ENCODE measurements around the gene HRC. TPM values are rescaled to one million over a fixed set of nuclear protein-coding genes. Genes with fewer than 3 reads are reported as not detected.

HRC gene
- total and polyA plus RNA-seq, 4 experiments from 2014 or later = not detected

GRCh38 chr19:49173198-49173597 lies 18.0 kb upstream of the HRC start:
- H3K4me3 ChIP-seq (ENCODE audit: low read length in 2 of 2) = no peak overlapping the region
- no peaks in the 10 kb centered on the region for H3K9me3 ChIP-seq (ENCODE audit: control insufficient read depth in 1 of 2, low read length in 2 of 2)
- Mint-ChIP-seq H3K27me3 (peaks cover 6 to 7% of the 10 kb centered on the region in 2 donors), H3K27ac (no peak overlapping the region), H3K4me3 (no peak overlapping the region), H3K4me1 (peaks cover 0 to 4% (median 2%) of the 10 kb centered on the region in 4 donors), H3K9me3 (peaks cover 0 to 2% (median 0%) of the 10 kb centered on the region in 8 donors), H3K36me3 (no peaks in the 10 kb centered on the region)
- H3K27me3 ChIP-seq (ENCODE audit: insufficient read depth, low read length) = no peaks in the 10 kb centered on the region
- H3K27ac ChIP-seq (ENCODE audit: low read depth, low read length) = no peak overlapping the region
- no peaks in the 10 kb centered on the region for H3K36me3 ChIP-seq (ENCODE audit: insufficient read depth, low read length)
- intact Hi-C loops (cut with micrococcal nuclease) = no loop called here
- POLR2A ChIA-PET (ENCODE audit: partially characterized antibody) = no interaction called here
- H3K4me1 ChIP-seq (ENCODE audit: insufficient read depth, low read length) = no peaks in the 10 kb centered on the region
- DNase-seq = no peak
- CTCF ChIA-PET (ENCODE audit: partially characterized antibody) = no interaction called here

DNA sequence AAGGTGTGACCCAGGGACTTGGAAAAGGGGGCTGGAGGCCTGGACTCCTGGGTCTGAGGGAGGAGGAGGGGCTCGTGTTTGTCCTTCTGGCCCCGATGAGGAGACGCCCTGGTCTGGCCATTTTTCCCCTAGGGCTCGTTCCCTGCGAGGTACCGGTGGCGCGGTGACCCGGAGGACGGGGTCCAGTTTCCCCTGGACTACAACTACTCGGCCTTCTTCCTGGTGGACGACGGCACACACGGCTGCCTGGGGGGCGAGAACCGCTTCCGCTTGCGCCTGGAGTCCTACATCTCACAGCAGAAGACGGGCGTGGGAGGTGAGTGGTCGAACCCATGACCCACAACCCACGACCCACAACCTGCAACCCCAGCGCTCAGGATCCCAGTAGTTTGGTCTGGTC lies 13.2 kb upstream of the HRC start:
- Mint-ChIP-seq H3K9me3 (peaks cover 0 to 2% (median 0%) of the 10 kb centered on the region in 8 donors), H3K27ac (no peak overlapping the region), H3K36me3 (no peaks in the 10 kb centered on the region), H3K4me3 (no peak overlapping the region), H3K4me1 (no peaks in the 10 kb centered on the region), H3K27me3 (peaks cover 5 to 13% of the 10 kb centered on the region in 2 donors)
- H3K4me3 ChIP-seq (ENCODE audit: low read length in 2 of 2) = no peak overlapping the region
- H3K4me1 ChIP-seq (ENCODE audit: insufficient read depth, low read length) = no peaks in the 10 kb centered on the region
- no peak for DNase-seq
- H3K36me3 ChIP-seq (ENCODE audit: insufficient read depth, low read length) = no peaks in the 10 kb centered on the region
- ChIA-PET CTCF (ENCODE audit: partially characterized antibody) (no interaction called here), POLR2A (ENCODE audit: partially characterized antibody) (no interaction called here)
- no peaks in the 10 kb centered on the region for H3K27me3 ChIP-seq (ENCODE audit: insufficient read depth, low read length)
- no peak overlapping the region for H3K27ac ChIP-seq (ENCODE audit: low read depth, low read length)
- no peaks in the 10 kb centered on the region for H3K9me3 ChIP-seq (ENCODE audit: control insufficient read depth in 1 of 2, low read length in 2 of 2)
- intact Hi-C loops (cut with micrococcal nuclease) = no loop called here

GRCh38 chr19:49167857-49168409 lies 12.7 kb upstream of the HRC start:
- Mint-ChIP-seq H3K9me3 (peaks cover 0 to 2% (median 0%) of the 10 kb centered on the region in 8 donors), H3K4me3 (peak overlapping the region in 1 of 8 donors; percentile 26), H3K27me3 (peaks cover 5 to 13% of the 10 kb centered on the region in 2 donors), H3K36me3 (no peaks in the 10 kb centered on the region), H3K4me1 (no peaks in the 10 kb centered on the region), H3K27ac (no peak overlapping the region)
- Histone ChIP-seq H3K27ac (ENCODE audit: low read depth, low read length) (no peak overlapping the region), H3K4me3 (ENCODE audit: low read length in 2 of 2) (no peak overlapping the region), H3K4me1 (ENCODE audit: insufficient read depth, low read length) (no peaks in the 10 kb centered on the region), H3K9me3 (ENCODE audit: control insufficient read depth in 1 of 2, low read length in 2 of 2) (no peaks in the 10 kb centered on the region), H3K27me3 (ENCODE audit: insufficient read depth, low read length) (no peaks in the 10 kb centered on the region), H3K36me3 (ENCODE audit: insufficient read depth, low read length) (no peaks in the 10 kb centered on the region)
- ChIA-PET CTCF (ENCODE audit: partially characterized antibody) (no interaction called here), POLR2A (ENCODE audit: partially characterized antibody) (no interaction called here)
- intact Hi-C loops (cut with micrococcal nuclease) = no loop called here
- no peak for DNase-seq

- Mint-ChIP-seq H3K4me1 (no peaks in the 10 kb centered on the region), H3K9me3 (peaks cover 0 to 2% (median 0%) of the 10 kb centered on the region in 8 donors), H3K27ac (no peak overlapping the region), H3K36me3 (no peaks in the 10 kb centered on the region), H3K4me3 (no peak overlapping the region), H3K27me3 (peaks cover 11 to 15% of the 10 kb centered on the region in 2 donors)
- POLR2A ChIA-PET (ENCODE audit: partially characterized antibody) = no interaction called here
- Histone ChIP-seq H3K36me3 (ENCODE audit: insufficient read depth, low read length) (no peaks in the 10 kb centered on the region), H3K9me3 (ENCODE audit: control insufficient read depth in 1 of 2, low read length in 2 of 2) (no peaks in the 10 kb centered on the region), H3K4me3 (ENCODE audit: low read length in 2 of 2) (no peak overlapping the region), H3K27ac (ENCODE audit: low read depth, low read length) (no peak overlapping the region), H3K27me3 (ENCODE audit: insufficient read depth, low read length) (no peaks in the 10 kb centered on the region), H3K4me1 (ENCODE audit: insufficient read depth, low read length) (no peaks in the 10 kb centered on the region)
- intact Hi-C loops (cut with micrococcal nuclease) = no loop called here
- CTCF ChIA-PET (ENCODE audit: partially characterized antibody) = no interaction called here
- no peak for DNase-seq
Measured at GRCh38 chr19:49165865-49166301, 10.7 kb upstream of the HRC start.

GRCh38 chr19:49165111-49165750 lies 10.0 kb upstream of the HRC start:
- Mint-ChIP-seq H3K4me3 (no peak overlapping the region), H3K27ac (no peak overlapping the region), H3K9me3 (no peaks in the 10 kb centered on the region), H3K4me1 (no peaks in the 10 kb centered on the region), H3K27me3 (peaks cover 13 to 19% of the 10 kb centered on the region in 2 donors), H3K36me3 (no peaks in the 10 kb centered on the region)
- no peak for DNase-seq
- Histone ChIP-seq H3K27ac (ENCODE audit: low read depth, low read length) (no peak overlapping the region), H3K36me3 (ENCODE audit: insufficient read depth, low read length) (no peaks in the 10 kb centered on the region), H3K9me3 (ENCODE audit: control insufficient read depth in 1 of 2, low read length in 2 of 2) (no peaks in the 10 kb centered on the region), H3K4me3 (ENCODE audit: low read length in 2 of 2) (no peak overlapping the region), H3K4me1 (ENCODE audit: insufficient read depth, low read length) (no peaks in the 10 kb centered on the region), H3K27me3 (ENCODE audit: insufficient read depth, low read length) (no peaks in the 10 kb centered on the region)
- POLR2A ChIA-PET (ENCODE audit: partially characterized antibody) = interaction anchor here (0.5 kb wide), 1 partner anchor 310 kb away, joined by 4 read pairs; no protein-coding TSS in a partner anchor
- CTCF ChIA-PET (ENCODE audit: partially characterized antibody) = no interaction called here
- intact Hi-C loops (cut with micrococcal nuclease) = no loop called here

- ChIA-PET POLR2A (ENCODE audit: partially characterized antibody) (no interaction called here), CTCF (ENCODE audit: partially characterized antibody) (no interaction called here)
- Histone ChIP-seq H3K27ac (ENCODE audit: low read depth, low read length) (no peak overlapping the region), H3K4me3 (ENCODE audit: low read length in 2 of 2) (no peak overlapping the region), H3K9me3 (ENCODE audit: control insufficient read depth in 1 of 2, low read length in 2 of 2) (no peaks in the 10 kb centered on the region), H3K4me1 (ENCODE audit: insufficient read depth, low read length) (peaks cover 10% of the 10 kb centered on the region), H3K27me3 (ENCODE audit: insufficient read depth, low read length) (peaks cover 5% of the 10 kb centered on the region), H3K36me3 (ENCODE audit: insufficient read depth, low read length) (no peaks in the 10 kb centered on the region)
- Mint-ChIP-seq H3K4me3 (no peak overlapping the region), H3K27me3 (peaks cover 30 to 32% of the 10 kb centered on the region in 2 donors), H3K27ac (no peak overlapping the region), H3K36me3 (no peaks in the 10 kb centered on the region), H3K9me3 (no peaks in the 10 kb centered on the region), H3K4me1 (peaks cover 4 to 8% (median 6%) of the 10 kb centered on the region in 4 donors)
- intact Hi-C loops (cut with micrococcal nuclease) = no loop called here
- DNase-seq = no peak
Measured at GRCh38 chr19:49161987-49162386, 6.8 kb upstream of the HRC start.

GRCh38 chr19:49160450-49161189 lies 5.4 kb upstream of the HRC start:
- no peak overlapping the region for H3K27ac Mint-ChIP-seq
- H3K27me3 Mint-ChIP-seq = peaks cover 29 to 36% of the 10 kb centered on the region in 2 donors
- intact Hi-C loops (cut with micrococcal nuclease) = no loop called here
- CTCF ChIA-PET (ENCODE audit: partially characterized antibody) = interaction anchor here (1.4 kb wide), 1 partner anchor 38 kb away, joined by 3 read pairs; no protein-coding TSS in a partner anchor
- DNase-seq = no peak
- H3K36me3 Mint-ChIP-seq = no peaks in the 10 kb centered on the region
- H3K4me1 Mint-ChIP-seq = peaks cover 4 to 13% (median 7%) of the 10 kb centered on the region in 4 donors
- peaks cover 5% of the 10 kb centered on the region for H3K27me3 ChIP-seq (ENCODE audit: insufficient read depth, low read length)
- H3K36me3 ChIP-seq (ENCODE audit: insufficient read depth, low read length) = no peaks in the 10 kb centered on the region
- H3K4me3 Mint-ChIP-seq = no peak overlapping the region
- H3K9me3 ChIP-seq (ENCODE audit: control insufficient read depth in 1 of 2, low read length in 2 of 2) = no peaks in the 10 kb centered on the region
- H3K9me3 Mint-ChIP-seq = no peaks in the 10 kb centered on the region
- H3K27ac ChIP-seq (ENCODE audit: low read depth, low read length) = no peak overlapping the region
- no peak overlapping the region for H3K4me3 ChIP-seq (ENCODE audit: low read length in 2 of 2)
- POLR2A ChIA-PET (ENCODE audit: partially characterized antibody) = no interaction called here
- peaks cover 10% of the 10 kb centered on the region for H3K4me1 ChIP-seq (ENCODE audit: insufficient read depth, low read length)
